ENCODE results near the gene IPCEF1. TPM values are rescaled to one million over a fixed set of nuclear protein-coding genes. Genes with fewer than 3 reads are reported as not detected.

The IPCEF1 gene
- total RNA-seq, 4 donors from 2014 or later: 34.4 to 86.4 (median 73.6) TPM

- no peaks in the 10 kb centered on the region for H3K36me3 ChIP-seq
- H3K9me3 ChIP-seq: no peaks in the 10 kb centered on the region
- H3K27me3 ChIP-seq: no peaks in the 10 kb centered on the region
- intact Hi-C loops (cut with DNase I): no loop called here
- 94 to 96% methylated on average over 6 of the region's 6 CpGs for WGBS, 2 donors
- H3K4me3 ChIP-seq (replicated peaks in 1 of 3): no peak overlapping the region
- H3K27ac ChIP-seq: no peak overlapping the region
- DNase-seq: no peak
- TF ChIP-seq POLR2A (IDR thresholded peaks at IDR 0.05) (no peak), CTCF (IDR thresholded peaks at IDR 0.05) (no peak)
- no peaks in the 10 kb centered on the region for H3K4me1 ChIP-seq
These were observed 217.8 kb downstream of the IPCEF1 start for GRCh38 chr6:154138793-154139192.

GRCh38 chr6:154134471-154135147 lies 222.0 kb downstream of the IPCEF1 start:
- no peak for TF ChIP-seq CTCF (IDR thresholded peaks at IDR 0.05)
- TF ChIP-seq POLR2A (IDR thresholded peaks at IDR 0.05): no peak
- no peaks in the 10 kb centered on the region for H3K4me1 ChIP-seq
- H3K27ac ChIP-seq: no peak overlapping the region
- H3K27me3 ChIP-seq: no peaks in the 10 kb centered on the region
- no peak for DNase-seq
- H3K36me3 ChIP-seq: no peaks in the 10 kb centered on the region
- intact Hi-C loops (cut with DNase I): no loop called here
- H3K9me3 ChIP-seq: no peaks in the 10 kb centered on the region
- 88% methylated on average over 8 of the region's 8 CpGs for WGBS, 2 donors
- H3K4me3 ChIP-seq (replicated peaks in 1 of 3): no peak overlapping the region

GRCh38 chr6:154127657-154128056 lies 228.9 kb downstream of the IPCEF1 start:
- WGBS, 2 donors: 54 to 64% methylated on average over 2 of the region's 2 CpGs
- Histone ChIP-seq H3K27me3 (no peaks in the 10 kb centered on the region), H3K36me3 (no peaks in the 10 kb centered on the region), H3K9me3 (no peaks in the 10 kb centered on the region), H3K27ac (no peak overlapping the region), H3K4me3 (replicated peaks in 1 of 3) (no peak overlapping the region), H3K4me1 (no peaks in the 10 kb centered on the region)
- no peak for DNase-seq
- intact Hi-C loops (cut with DNase I): no loop called here
- TF ChIP-seq CTCF (IDR thresholded peaks at IDR 0.05) (no peak), POLR2A (IDR thresholded peaks at IDR 0.05) (no peak)

- Histone ChIP-seq H3K27ac (no peak overlapping the region), H3K9me3 (no peaks in the 10 kb centered on the region), H3K27me3 (no peaks in the 10 kb centered on the region), H3K4me1 (no peaks in the 10 kb centered on the region), H3K4me3 (replicated peaks in 1 of 3) (no peak overlapping the region), H3K36me3 (no peaks in the 10 kb centered on the region)
- no peak for DNase-seq
- 90 to 96% methylated on average over 2 of the region's 2 CpGs for WGBS, 2 donors
- intact Hi-C loops (cut with DNase I): no loop called here
- TF ChIP-seq POLR2A (IDR thresholded peaks at IDR 0.05) (no peak), CTCF (IDR thresholded peaks at IDR 0.05) (no peak)
These were observed 231.2 kb downstream of the IPCEF1 start for GRCh38 chr6:154125421-154125820.

GRCh38 chr6:154123155-154123956 lies 233.2 kb downstream of the IPCEF1 start:
- no peak overlapping the region for H3K4me3 ChIP-seq (replicated peaks in 1 of 3)
- intact Hi-C loops (cut with DNase I): no loop called here
- no peaks in the 10 kb centered on the region for H3K9me3 ChIP-seq
- TF ChIP-seq CTCF (IDR thresholded peaks at IDR 0.05): no peak
- TF ChIP-seq POLR2A (IDR thresholded peaks at IDR 0.05): no peak
- H3K27me3 ChIP-seq: no peaks in the 10 kb centered on the region
- DNase-seq: no peak
- H3K4me1 ChIP-seq: no peaks in the 10 kb centered on the region
- no peaks in the 10 kb centered on the region for H3K36me3 ChIP-seq
- WGBS, 2 donors: 68 to 69% methylated on average over 8 of the region's 8 CpGs
- H3K27ac ChIP-seq: no peak overlapping the region

All from thyroid gland (tissue), 4 donors.